NOMO-1 treated with dmso at 0.1 percent for 144 hours (cell line): ENCODE data around the gene CD84.
"Not testable (repeated sequence)": the region's sequence is repeated elsewhere in the genome, so short reads cannot be mapped to it uniquely, and the experiment has no call there.

ENCODE experiments used
- DNase-seq: peaks from one replicate; lab custom pipeline; 2025; ENCODE audit not compliant: unreplicated experiment; lab: John Stamatoyannopoulos, UW

CD84 gene

GRCh38 chr1:160519642-160520435 is 59.5 kb downstream of the CD84 start:
- DNase-seq, result no peak

- DNase-seq, result not testable (repeated sequence)
Observed at GRCh38 chr1:160517519-160517918, 61.8 kb downstream of the CD84 start.

DNA sequence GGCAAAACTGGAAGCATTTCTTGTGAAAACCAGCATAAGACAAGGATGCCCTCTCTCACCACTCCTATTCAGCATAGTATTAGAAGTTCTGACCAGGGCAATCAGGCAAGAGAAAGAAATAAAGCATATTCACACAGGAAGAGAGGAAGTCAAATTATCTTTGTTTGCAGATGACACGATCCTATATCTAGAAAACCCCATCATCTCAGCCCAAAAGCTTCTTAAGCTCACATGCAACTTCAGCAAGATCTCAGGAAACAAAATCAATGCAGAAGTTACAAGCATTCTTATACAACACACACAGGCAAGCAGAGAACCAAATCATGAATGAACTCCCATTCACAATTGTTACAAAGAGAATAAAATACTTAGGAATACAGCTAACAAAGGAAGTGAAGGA is 63.4 kb downstream of the CD84 start:
- DNase-seq, result not testable (repeated sequence)

DNA sequence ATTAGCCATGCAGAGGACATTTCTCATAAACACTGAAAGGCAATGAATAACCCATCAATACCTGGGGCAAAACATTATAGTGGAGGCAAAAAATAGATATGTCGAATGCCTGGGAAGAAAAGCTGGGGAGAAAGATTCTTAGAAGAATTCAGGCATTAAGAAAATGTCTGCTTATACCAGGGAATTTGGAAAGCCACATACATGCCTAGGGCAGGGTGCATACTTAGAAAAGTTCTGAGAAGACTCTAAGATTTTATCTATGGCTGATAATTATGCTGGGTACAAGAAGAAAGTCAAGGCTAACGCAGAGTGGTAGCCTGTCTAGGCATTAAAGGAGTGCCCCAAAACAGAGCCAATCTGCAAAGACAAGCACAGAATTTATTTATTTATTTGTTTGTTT is 74.6 kb downstream of the CD84 start:
- no peak for DNase-seq

- no peak for DNase-seq
Observed at GRCh38 chr1:160503087-160503486, 76.2 kb downstream of the CD84 start.

DNA sequence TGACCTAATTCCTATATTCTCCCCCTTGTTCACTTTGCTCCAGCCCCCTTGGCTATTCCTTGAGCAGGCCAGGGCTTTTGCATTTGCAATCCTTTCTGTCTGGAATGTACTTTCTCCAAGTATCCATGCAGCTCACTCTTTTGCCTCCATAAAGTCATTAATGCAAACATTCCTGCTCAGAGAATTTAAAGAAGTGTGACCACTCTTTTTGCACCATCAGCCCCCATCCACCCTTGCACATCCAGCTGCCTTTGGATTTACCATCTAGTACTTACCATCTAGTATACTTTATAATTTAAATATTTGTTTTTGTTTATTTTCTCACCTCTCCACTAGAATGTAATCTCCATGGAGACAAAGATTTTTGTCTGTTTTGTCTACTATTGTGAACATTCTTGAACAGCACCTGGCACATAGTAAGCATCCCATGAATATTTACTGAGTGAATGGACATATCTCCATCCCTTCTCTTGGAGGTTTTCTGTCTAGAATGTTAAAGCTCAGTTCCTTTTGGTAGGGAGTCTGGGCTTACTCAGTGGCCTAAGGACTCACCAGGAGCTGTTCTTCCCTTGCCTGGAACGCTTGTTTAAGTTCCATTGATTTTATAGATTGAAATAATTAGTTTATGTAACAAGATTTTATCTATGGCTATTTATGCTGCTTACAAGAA is 78.8 kb downstream of the CD84 start:
- DNase-seq, result no peak

DNA sequence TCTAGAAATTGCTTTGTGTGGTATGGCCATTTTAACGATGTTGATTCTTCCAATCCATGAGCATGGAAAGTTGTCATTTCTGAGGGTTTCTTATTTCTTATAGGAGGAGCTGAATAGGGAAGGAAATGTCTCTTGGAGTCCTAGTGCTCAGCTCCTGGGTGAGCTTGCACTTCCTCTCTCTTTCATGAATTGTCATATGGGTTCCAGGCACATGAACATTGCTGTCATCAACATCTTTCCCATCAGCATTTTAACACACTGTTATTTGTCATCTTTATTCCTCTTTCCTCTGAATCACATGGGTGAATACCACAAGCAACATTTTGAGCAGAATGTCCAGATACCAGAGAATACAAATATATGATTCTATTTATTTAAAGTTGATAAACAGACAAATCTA is 79.7 kb downstream of the CD84 start:
- DNase-seq, result no peak

DNA sequence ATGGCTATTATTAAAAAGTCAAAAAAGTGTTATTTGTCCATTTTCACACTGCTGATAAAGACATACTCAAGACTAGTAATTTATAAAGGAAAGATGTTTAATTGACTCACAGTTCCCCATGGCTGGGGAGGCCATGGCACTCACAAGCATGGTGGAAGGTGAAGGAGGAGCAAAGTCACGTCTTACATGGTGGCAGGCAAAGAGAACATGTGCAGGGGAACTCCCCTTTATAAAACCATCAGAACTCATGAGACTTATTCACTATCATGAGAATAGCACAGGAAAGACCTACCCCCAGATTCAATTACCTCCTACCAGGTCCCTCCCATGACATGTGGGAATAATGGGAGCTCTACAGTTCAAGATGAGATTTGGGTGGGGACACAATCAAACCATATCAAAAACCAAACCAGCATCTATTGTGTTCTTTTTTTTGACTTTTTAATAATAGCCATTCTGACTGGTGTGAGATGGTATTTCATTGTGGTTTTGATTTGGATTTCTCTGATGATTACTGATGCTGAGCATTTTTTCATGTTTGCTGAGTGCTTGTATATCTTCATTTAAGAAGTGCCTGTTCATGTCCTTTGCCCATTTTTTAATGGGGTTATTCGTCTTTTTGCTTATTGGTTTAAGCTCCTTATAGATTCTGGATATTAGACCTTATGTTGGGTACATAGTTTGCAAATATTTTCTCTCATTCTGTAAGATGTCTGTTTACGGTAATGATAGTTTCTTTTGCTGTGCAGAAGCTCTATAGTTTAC is 80.8 kb downstream of the CD84 start:
- DNase-seq, result not testable (repeated sequence)

- DNase-seq, result no peak
Observed at GRCh38 chr1:160496334-160496733, 83.0 kb downstream of the CD84 start.

GRCh38 chr1:160494620-160495019 is 84.7 kb downstream of the CD84 start:
- DNase-seq, result no peak

DNA sequence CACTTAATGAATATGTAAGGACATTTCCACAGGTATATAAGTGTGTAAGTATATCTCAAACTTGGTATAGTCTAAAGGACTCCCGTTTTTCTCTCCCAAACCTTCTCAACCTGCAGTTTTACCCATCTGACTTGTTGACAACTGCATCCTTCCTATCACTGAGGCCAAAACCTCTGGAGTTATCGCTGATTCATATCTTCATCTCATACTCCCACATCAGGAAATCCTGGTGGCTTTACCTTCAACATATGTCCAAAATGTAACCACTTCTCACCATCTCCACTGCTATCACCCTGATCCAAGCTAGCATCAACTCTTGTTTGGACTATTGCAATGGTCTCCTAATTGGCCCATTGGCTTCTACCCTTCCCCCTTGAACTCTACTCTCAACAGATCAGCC is 86.7 kb downstream of the CD84 start:
- no peak for DNase-seq

GRCh38 chr1:160491981-160492380 is 87.3 kb downstream of the CD84 start:
- DNase-seq, result no peak
